KG1 (cell line): Measurements from ENCODE around the gene NPTX1.
A peak's percentile ranks its signal among the peaks of the same experiment; 100 is the strongest.

Source experiments
- DNase-seq: peaks from one replicate; lab custom pipeline; 2025; lab: John Stamatoyannopoulos, UW

The NPTX1 gene

DNA sequence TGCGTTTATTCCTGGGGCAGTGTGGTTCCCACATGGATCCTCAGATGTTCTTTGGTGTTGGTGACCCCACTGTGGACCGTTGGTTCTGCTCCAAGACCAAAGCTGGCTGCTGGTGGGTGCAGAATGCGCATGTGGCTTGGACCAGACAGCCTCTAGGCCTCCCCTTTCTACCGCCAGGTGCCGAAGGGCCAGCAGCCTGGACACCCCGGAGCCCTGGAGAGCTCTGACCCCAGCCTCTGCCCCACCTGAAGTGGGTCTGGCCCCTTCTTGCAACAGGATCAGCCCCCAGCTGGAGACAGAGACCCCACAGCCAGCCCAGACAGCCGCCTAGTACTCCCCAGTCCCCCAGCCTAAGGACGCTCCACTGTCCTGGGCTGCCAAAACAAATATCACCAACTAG is 18.4 kb downstream of the NPTX1 start:
- DNase-seq, result no peak

DNA sequence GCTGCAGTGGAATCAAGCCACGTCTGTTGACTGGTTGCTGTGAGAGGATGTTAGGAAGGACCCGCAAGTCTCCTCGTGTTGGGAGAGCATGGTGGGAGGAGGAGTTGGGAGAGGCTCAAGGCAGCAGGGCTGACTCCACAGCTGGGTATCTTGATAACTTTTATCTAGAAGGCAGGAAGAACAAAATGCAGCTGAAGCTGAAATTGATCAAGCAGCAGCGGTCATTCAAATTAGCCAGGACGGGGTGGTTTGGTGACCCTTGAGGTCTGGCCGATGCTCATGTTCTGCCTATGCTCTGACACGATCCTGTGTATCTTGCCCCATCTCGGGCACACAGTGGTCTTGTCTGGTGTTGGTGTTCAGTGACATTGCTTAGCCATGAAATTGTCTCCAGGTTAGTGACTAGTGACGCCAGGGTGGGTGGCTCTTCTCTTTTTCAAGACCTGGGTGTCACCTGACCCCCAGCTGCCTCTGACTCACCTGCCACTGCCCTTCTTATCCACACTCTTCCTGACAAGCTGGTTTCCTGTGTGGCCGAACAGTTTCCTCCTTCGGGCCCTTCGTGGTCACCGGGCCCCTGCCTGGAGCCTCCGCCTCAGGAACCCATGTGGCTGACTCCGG is 19.1 kb downstream of the NPTX1 start:
- peak; percentile 43 for DNase-seq

DNA sequence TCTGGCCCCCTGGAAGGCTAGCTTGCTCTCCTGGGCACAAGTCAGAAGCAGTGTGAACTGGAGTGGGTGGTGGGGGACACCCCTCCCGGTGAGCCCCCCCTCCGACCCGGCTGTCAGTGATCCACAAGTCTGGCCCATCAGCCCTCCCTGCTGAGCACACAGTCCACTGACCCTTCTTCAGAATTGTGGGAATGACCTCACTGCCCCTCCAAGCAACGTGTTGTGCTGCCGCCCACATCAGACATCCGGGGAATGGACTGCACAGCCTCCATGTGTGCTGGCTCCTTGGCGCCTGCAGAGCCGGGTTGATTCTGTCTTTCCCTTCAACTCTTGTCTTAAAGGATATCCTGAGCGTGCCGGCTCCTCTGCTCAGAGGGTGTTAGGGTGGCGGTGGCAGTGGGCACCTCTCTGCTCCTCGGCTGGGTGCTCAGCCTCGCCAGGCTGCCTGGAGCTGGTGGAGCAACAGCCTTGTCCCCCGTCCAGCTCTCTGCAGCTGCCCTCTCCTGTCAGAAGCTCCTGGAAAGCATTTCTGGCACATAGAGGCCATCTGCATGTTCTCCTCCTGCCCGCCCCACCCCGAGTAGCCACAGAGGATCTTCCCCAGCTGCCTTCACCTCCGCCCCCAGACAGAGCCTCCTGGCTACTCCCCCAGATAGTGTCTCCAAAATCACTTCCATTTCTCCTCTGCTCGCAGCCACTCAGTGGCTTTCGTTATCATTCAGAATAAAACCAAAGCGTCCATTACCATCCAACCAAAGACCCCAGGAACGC is 19.8 kb downstream of the NPTX1 start:
- no peak for DNase-seq

- DNase-seq, result no peak
Measured at GRCh38 chr17:80455784-80456183, 20.6 kb downstream of the NPTX1 start.

DNA sequence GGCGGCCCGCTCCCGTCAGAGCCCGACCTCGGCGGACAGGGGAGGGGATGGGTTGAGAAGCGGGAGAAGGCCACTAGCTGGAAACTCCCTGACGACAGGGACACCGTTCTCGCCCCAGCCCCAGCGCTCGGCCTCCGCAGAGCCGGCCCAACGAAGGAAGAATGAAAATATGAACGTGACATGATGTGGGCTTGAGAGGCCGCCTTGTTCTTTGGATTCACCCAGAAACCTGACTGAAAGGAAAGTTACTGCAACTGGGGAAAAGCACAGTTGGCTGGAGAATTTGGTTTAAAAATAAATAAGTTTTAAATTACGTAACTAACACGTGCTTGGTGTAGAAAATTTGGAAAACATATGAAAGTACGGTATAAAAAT is 21.1 kb downstream of the NPTX1 start:
- DNase-seq, result no peak

DNA sequence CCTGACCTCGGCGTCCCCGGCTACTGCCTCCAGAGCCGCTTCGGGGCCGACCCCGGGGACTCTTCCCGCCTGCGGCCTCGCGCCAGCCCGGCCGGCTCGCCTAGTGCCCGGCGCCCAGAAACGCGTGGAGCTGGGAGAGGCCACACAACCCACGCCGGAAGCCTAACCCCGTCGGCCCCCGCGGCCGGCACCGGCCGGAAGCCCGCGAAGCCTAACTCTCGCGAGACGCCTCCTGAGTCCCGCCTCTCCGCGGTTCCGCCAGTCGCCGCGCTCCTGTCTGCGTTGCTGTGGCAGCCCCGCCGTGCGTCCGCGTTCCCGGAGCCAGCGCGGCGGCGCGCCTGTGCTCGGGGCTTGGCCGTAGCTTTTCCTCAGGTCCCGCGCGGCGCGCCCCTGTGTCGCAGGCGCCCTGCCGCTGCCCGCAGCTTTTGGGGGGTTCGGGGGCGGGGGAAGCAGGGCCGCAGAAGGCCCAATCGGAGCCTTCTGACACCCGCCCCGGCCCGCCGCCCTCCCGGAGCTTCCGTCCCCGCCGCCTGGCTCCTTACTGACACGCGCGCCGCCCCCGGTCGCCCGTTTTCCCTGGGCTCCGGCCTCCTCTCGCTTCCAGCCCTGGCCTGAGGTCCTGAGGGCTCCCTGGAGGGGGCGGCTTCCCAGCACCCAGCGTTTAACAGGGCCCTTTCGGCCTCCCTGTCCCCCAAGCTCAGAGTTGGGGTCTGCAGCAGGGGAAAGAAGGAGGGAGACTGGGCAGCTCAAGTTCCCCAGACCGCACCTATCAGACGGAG is 21.7 kb downstream of the NPTX1 start:
- peak; percentile 97 for DNase-seq

GRCh38 chr17:80453998-80454556 is 22.3 kb downstream of the NPTX1 start:
- no peak for DNase-seq

DNA sequence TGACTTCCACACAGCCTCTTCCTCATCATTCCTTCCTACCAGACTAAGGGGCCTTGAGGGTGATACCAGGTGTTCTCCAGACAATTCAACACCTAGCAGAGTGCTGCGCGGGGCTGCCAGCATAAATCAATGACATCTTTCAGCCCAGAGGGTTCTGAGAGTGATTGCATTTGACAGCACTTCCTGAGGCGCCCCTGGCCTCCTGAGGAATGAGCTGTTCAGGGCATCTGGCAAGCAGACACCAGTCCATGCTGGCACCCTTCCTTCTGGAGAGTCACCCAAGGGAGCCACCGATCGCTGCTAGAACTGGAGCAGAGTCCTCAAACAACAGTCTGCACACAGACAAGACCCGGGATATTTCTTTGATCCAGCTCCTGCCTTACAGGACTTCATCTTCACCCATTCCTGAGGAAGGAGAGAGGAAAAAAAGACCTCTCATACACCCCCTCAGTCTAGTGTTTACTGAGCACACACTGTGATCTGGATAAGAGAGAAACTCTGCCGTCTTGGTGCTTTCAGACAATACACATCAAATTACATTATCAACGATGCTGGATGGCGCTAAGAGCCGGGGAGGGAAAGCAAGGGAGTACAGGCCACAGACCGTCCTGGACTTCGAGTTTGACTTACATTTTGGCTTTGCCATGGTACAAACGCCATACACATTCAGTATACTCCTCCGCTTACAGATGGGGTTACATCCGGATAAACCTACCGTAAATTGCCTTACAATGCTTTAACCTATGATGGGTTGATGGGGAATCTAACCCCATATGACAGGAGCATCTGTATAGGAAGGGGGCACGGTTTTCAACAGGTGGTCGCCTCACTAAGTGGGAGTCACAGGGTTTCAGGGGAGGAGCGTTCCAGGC is 23.0 kb downstream of the NPTX1 start:
- no peak for DNase-seq

- DNase-seq, result no peak
Measured at GRCh38 chr17:80452173-80452915, 24.1 kb downstream of the NPTX1 start.

GRCh38 chr17:80451104-80451775 is 25.2 kb downstream of the NPTX1 start:
- no peak for DNase-seq

GRCh38 chr17:80449930-80450576 is 26.4 kb downstream of the NPTX1 start:
- no peak for DNase-seq

DNA sequence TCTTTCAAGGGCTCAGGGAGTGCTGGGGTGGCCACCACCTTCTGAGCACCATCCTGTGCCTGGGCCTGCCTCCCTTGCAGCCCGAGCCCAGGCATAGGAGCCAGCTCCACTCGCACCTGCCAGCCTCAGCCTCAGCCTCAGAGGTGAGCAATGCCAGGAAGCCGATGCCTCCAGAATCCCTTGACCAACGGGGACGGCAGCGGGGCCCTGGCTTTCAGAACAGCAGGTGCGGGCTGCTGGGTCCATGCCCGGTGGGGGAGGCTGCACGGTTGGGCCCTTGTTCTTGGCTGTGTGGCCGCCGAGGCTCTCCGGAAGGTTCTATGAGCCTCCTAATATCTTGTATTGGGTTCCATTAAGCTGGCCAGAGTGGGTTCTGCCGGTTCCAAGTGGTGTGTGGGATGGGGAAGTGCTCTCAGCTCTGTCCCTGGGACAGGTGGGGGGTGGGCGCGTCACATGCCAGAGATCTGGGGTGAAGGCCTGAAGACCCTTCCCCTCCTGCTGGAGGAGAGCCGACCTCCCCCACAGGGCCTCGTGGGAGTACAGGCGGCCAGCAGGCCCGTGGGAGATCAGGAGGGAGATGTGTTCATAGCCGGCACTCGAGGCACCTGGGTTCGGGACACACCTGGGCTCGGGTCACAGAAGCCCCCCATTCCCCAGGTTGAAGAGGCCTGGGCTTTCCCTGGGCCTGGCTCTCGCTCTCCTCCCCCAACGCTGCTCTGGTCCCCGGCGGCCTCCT is 27.0 kb downstream of the NPTX1 start:
- no peak for DNase-seq

DNA sequence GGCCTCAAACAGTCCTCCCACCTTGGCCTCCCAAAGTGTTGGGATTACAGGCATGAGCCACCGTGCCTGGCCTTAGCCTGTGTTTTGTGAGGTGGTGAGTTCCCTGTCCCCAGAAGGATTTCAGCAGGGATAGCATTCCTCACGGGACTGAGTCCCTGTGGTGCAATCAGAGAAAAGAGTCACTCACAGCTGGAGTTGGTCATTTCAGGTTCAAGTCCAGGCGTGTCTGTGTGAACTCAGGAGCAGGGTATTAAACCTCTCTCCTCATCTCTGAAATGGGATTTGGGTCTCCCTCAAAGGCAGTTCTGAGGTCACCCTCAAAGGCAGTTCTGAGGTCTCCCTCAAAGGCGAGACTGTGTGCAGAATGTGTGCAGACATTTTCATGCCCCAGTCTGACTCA is 28.6 kb downstream of the NPTX1 start:
- no peak for DNase-seq

DNA sequence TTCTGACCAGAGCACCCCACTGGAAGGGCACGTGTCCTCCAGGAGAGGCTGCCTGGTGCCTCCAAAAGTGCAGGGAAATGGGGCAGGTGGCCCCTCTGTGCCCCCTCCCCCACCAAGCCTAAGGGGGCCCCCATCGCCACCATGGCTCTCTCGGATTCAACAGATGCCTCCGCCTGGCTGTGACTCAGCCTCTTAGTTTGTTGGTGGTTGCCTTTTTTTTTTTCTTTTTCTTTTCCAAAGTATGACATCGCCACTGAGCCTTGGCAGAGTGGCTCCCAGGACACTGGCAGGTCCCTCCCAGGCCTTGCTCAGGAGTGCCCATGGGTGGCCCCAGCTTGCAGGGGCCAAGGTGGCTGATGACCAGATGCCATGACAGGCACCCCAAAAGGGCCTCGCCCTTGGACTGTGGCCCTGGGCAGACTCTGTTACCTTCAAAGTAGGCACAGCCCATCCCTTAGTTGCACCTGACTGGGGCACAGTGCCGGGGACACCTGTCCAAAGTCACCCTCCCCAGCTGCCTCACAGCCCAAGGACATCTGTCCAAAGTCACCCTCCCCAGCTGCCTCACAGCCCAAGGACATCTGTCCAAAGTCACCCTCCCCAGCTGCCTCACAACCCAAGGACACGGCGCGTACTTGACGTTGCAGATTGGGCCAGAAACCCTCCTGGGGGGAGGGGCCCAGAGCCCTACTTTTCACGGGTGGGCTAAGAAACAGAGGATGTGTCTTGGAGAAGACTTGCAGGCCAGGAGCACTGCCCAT is 29.6 kb downstream of the NPTX1 start:
- DNase-seq, result no peak

- DNase-seq, result no peak
Measured at GRCh38 chr17:80445726-80446110, 30.7 kb downstream of the NPTX1 start.

GRCh38 chr17:80445007-80445725 is 31.2 kb downstream of the NPTX1 start:
- no peak for DNase-seq

DNA sequence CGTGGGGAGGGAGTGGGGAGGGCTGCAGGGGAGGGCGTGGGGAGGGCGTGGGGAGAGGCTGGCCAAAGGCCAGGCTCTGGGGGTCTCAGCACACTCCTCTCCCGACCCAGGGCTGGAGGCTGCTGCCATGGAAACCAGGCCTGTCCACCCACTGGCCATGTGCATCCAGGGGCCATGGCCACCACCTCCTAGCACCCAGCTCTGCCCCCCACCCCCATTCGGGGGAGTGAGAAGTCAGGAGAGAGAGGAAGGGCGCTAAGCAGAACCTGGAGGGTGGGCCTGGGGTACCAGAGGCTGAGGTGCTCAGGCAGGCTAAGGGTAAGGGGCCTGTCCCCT is 31.8 kb downstream of the NPTX1 start:
- no peak for DNase-seq
